Kidney (tissue), 14 donors: Measurements from ENCODE around the gene CAMK1D. TPM values are rescaled to one million over a fixed set of nuclear protein-coding genes. Genes with fewer than 3 reads are reported as not detected.

Source experiments
- DNase-seq, 5 donors: peaks; one replicate each; pipeline ENCODE4 v3.0.0-alpha.2; 2013 to 2020
- FAIRE-seq: peaks from 2 replicates; lab custom pipeline; 2012; peaks lifted over from hg19 to GRCh38; lab: Jason Lieb, UNC
- H3K27ac ChIP-seq, 2 donors: one replicate each; pipeline ENCODE4 v1.7.0; 2013; ENCODE audit warnings: low read depth in 2 of 2, low read length in 2 of 2, inconsistent platforms in 1 of 2
- H3K27me3 ChIP-seq: one replicate; pipeline ENCODE4 v1.7.1; 2013; ENCODE audit warnings: low read length, inconsistent platforms; ENCODE audit not compliant: control insufficient read depth, insufficient read depth
- H3K36me3 ChIP-seq, 3 donors: one replicate each; pipeline versions ENCODE4 v1.7.0 to v1.7.1; 2013; ENCODE audit warnings: low read length in 3 of 3, control low read depth in 1 of 3, inconsistent platforms in 1 of 3; ENCODE audit not compliant: insufficient read depth in 3 of 3, control insufficient read depth in 2 of 3
- H3K4me1 ChIP-seq, 3 donors: one replicate each; pipeline versions ENCODE4 v1.7.0 to v1.7.1; 2013; ENCODE audit warnings: low read length in 3 of 3, inconsistent platforms in 1 of 3, low read depth in 1 of 3; ENCODE audit not compliant: control insufficient read depth in 2 of 3, insufficient read depth in 2 of 3
- H3K4me3 ChIP-seq, 3 donors: one replicate each; pipeline versions ENCODE4 v1.7.0 to v1.8.1; 2013; ENCODE audit warnings: low read length in 3 of 3, control low read depth in 1 of 3, inconsistent platforms in 1 of 3
- H3K9ac ChIP-seq, 3 donors: one replicate each; pipeline versions ENCODE4 v1.7.0 to v1.7.1; 2013; ENCODE audit warnings: low read length in 3 of 3, control low read depth in 1 of 3, inconsistent platforms in 1 of 3
- H3K9me3 ChIP-seq, 3 donors: one replicate each; pipeline versions ENCODE4 v1.7.0 to v1.7.1; 2013; ENCODE audit warnings: low read length in 3 of 3, control low read depth in 1 of 3, inconsistent platforms in 1 of 3; ENCODE audit not compliant: control insufficient read depth in 2 of 3, insufficient read depth in 1 of 3
- CTCF ChIP-seq: IDR thresholded peaks from 3 replicates; pipeline ENCODE4 v1.5.1; 2012; ENCODE audit warnings: mild to moderate bottlenecking, moderate library complexity, borderline replicate concordance; ENCODE audit not compliant: insufficient read depth; ENCODE audit errors: extremely low read depth
- intact Hi-C: fragments of 100-400 bp; cut with DNase I; formaldehyde crosslinking; loops from one replicate; pipeline ENCODE4 v1.11.1; 2022
- polyA plus RNA-seq: library from polyadenylated mRNA; stranded (reverse); fragments of 350-450 nt; fragmentation: Illumina TruSeq; extraction: RNeasy Lipid Tissue Mini Kit (QIAGEN cat#74804); gene quantifications from one replicate; pipeline ENCODE4 v1.2.3, GENCODE V29; 2014; ENCODE audit warnings: low read depth, low replicate concordance; ENCODE audit not compliant: insufficient read depth
- total RNA-seq: library from RNA; stranded (reverse); fragmentation: NEBNext Ultra II Directional; extraction: Animal tissue kit (Norgen Biotek cat#: 25700); gene quantifications from one replicate; pipeline ENCODE4 v1.2.1, GENCODE V29; 2021
- donor health status: control.
- donor health status: control.
- donor health status: control.
- donor health status: control.
- donor health status: control.
- donor health status: DM: yes; HTN: yes; CAD: no.
- donor health status: Normal renal cell carcinoma (clear cell type).

CAMK1D gene
- total and polyA plus RNA-seq, 2 donors from 2014 or later, result 1.1 to 13.7 TPM

- Histone ChIP-seq H3K27ac (no peak overlapping the region), H3K9me3 (no peaks in the 10 kb centered on the region), H3K9ac (no peak overlapping the region), H3K36me3 (no peaks in the 10 kb centered on the region), H3K4me3 (no peak overlapping the region), H3K27me3 (no peaks in the 10 kb centered on the region), H3K4me1 (peaks cover 3 to 18% (median 5%) of the 10 kb centered on the region in 3 donors)
- TF ChIP-seq CTCF, result no peak
- FAIRE-seq (no peak), DNase-seq (no peak)
- intact Hi-C loops, result no loop called here
Observed at GRCh38 chr10:12631787-12632562, 282.6 kb downstream of the CAMK1D start.

GRCh38 chr10:12633776-12634620 lies 284.7 kb downstream of the CAMK1D start:
- peak; percentile 22 for TF ChIP-seq CTCF
- peaks cover 3 to 9% (median 5%) of the 10 kb centered on the region in 3 donors for H3K4me1 ChIP-seq
- no peaks in the 10 kb centered on the region for H3K27me3 ChIP-seq
- no peaks in the 10 kb centered on the region for H3K9me3 ChIP-seq
- no peak for DNase-seq
- no peak for FAIRE-seq
- no peak overlapping the region for H3K9ac ChIP-seq
- intact Hi-C loops, result no loop called here
- H3K4me3 ChIP-seq, result no peak overlapping the region
- H3K36me3 ChIP-seq, result no peaks in the 10 kb centered on the region
- H3K27ac ChIP-seq, result no peak overlapping the region

GRCh38 chr10:12634621-12634931 lies 285.2 kb downstream of the CAMK1D start:
- Histone ChIP-seq H3K36me3 (no peaks in the 10 kb centered on the region), H3K27me3 (no peaks in the 10 kb centered on the region), H3K9me3 (no peaks in the 10 kb centered on the region), H3K27ac (no peak overlapping the region), H3K9ac (no peak overlapping the region), H3K4me3 (no peak overlapping the region), H3K4me1 (peaks cover 0 to 3% (median 3%) of the 10 kb centered on the region in 3 donors)
- no peak for TF ChIP-seq CTCF
- no peak for DNase-seq
- intact Hi-C loops, result no loop called here
- no peak for FAIRE-seq
